Stimulated activated CD8-positive, alpha-beta memory T cell treated with anti-CD3 and anti-CD28 coated beads, Interleukin-7, amount 100 ng/mL, for 1 hour (primary cell): ENCODE results near the gene KCTD18.
A peak's percentile ranks its signal among the peaks of the same experiment; 100 is the strongest.

Source experiments
- DNase-seq, 2 donors: peaks; one replicate each; pipeline ENCODE4 v3.0.0-alpha.2; 2020; ENCODE audit warnings: low read depth in 2 of 2

Gene KCTD18

GRCh38 chr2:200509612-200510433, at the start of gene KCTD18:
Gene KCTD18 (minus strand): TSS chr2:200510068. CDS start chr2:200507016, 3,052 bp downstream.
- peak; percentile 80 to 82 for DNase-seq

GRCh38 chr2:200540793-200541192, 30.9 kb upstream of the KCTD18 start:
- DNase-seq, result no peak

- DNase-seq, result no peak
Measured at GRCh38 chr2:200538139-200538538, 28.3 kb upstream of the KCTD18 start.

GRCh38 chr2:200534572-200534971, 24.7 kb upstream of the KCTD18 start:
- no peak for DNase-seq

DNA sequence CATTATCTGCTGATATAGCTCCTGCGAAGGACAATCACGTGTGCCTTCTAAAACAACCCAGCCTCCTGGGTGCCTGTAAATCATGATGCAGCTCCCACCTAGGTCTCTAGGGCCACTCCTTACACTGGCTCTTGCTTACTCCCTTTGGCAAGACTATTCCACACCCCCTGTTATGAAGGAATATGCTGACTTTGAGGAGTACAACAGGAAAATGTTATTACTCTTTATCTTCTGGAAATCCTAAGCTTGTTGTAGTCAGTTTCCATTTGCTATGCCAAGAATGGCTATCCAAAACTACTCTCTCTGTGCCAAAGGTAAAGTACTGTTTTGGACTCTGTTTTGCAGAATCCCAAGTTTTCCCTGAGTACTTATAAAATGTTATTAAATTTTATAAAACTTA, 23.9 kb upstream of the KCTD18 start:
- DNase-seq, result no peak

DNA sequence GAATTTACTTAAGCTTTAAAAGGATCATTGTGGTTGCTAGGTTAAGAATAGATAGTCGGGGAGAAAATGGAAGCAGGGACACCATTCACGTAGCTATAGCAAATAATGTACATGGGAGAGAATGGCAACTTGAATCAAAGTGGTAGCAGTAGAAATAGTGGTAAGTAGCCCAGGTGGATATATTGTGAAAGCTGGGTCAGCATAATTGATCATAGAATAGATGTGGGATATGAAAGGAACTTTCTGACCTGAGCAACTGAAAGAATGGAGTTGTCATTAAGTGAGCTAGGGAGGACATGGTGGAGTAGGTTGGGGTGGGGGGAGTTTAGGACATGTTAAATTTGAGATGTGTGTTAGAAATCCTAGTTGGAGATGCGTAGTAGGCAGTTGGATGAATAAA, 18.4 kb upstream of the KCTD18 start:
- DNase-seq, result no peak

- peak; percentile 90 to 91 for DNase-seq
Measured at GRCh38 chr2:200525882-200526651, 16.2 kb upstream of the KCTD18 start, which contains the start of gene SGO2. Gene SGO2 (plus strand): TSS chr2:200526207. CDS start chr2:200532976, 6,769 bp downstream.

GRCh38 chr2:200525551-200525881, 15.6 kb upstream of the KCTD18 start:
- no peak for DNase-seq

GRCh38 chr2:200525066-200525465, 15.2 kb upstream of the KCTD18 start:
- DNase-seq, result no peak

DNA sequence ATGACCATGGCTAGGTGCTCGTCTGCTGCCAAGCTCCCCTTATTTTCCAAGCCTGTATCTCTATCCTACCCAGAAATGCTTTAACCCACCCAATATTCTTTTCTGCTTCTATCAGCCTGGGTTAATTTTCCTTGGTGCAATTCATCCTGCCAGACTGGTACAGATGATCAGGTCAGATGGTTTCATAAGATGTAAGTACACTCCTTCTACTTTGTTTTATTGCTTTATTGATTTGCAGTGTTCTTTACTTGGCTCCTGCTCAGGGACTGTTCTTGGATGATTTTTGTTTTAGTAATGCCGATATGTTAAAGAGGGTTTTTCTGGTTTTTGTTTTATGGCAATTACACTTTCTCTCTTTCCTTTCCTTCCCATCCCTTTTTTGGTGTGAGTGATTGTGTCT, 13.7 kb upstream of the KCTD18 start:
- DNase-seq, result no peak

DNA sequence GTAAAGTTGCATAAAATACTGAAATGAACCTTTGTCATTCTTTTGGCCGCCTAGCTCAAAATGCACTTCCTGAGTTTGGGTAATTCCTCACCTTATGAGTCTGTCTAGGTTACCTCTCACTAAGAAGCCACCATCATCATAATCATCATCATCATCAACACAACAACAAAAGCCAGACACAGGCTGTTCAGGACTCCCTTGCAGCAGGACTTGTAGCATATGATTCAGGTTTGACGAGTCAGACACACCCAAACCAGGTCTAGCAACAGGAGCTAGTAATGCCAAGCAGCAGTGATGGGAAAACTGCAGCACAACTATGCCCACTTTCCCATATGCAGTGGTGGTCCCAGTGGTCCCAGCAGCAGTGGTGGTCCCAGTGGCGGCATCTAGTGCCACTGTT, 13.3 kb upstream of the KCTD18 start:
- no peak for DNase-seq

DNA sequence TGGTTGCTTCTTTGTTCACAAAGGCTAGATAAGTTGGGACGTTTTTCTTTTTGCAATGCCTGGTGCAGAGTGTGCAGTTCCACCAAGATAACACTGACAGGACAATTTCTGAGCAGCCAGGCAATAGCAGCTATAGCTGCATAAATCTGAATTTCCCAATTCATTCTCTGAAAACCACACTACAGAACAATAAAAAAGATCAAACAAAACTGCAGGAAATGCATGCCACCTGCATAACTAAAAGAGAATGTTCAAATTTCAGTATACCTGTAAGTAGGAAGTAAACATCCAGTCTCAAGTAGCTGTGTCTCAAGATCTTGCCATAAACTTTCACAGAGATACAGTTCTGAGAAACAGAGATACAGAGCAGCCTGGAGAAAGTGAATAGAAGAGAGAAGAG, 5.3 kb upstream of the KCTD18 start:
- DNase-seq, result no peak

DNA sequence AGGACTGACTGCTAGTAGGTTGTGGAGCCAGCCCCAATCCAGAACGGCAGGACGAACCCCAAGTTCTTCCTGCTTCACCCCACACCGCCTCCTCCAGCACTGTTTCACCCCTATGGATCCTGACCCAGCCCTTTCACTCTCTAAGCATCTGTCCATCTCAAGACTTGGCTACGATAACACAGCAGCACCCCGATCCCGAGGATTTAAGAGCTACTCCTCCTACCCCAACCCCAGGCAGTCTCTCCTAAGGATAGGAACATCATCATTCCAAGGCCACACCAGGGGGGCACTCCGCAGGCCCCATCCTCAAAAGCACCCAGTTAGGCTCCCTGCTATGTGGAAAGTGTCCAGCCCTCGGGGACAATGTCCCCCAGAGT, 645 bp downstream of the KCTD18 start:
- no peak for DNase-seq

GRCh38 chr2:200507179-200507578, 2.7 kb downstream of the KCTD18 start:
- DNase-seq, result no peak

GRCh38 chr2:200506679-200507078, 3.2 kb downstream of the KCTD18 start:
- DNase-seq, result no peak

DNA sequence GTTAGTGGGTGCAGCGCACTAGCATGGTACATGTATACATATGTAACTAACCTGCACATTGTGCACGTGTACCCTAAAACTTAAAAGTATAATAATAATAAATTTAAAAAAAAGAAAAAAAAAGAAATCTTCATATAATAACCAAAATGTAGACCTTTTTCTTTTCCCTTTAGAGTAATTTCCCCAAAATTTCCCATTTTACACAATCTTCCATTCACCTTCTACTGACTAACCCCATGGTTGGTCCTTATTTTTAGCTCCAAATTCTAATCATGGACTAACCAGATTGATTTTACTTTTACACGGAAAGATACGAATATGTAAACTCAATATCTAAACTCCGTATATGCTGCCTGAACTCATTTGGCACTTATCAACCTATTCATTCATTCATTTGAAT, 7.7 kb downstream of the KCTD18 start:
- DNase-seq, result no peak

DNA sequence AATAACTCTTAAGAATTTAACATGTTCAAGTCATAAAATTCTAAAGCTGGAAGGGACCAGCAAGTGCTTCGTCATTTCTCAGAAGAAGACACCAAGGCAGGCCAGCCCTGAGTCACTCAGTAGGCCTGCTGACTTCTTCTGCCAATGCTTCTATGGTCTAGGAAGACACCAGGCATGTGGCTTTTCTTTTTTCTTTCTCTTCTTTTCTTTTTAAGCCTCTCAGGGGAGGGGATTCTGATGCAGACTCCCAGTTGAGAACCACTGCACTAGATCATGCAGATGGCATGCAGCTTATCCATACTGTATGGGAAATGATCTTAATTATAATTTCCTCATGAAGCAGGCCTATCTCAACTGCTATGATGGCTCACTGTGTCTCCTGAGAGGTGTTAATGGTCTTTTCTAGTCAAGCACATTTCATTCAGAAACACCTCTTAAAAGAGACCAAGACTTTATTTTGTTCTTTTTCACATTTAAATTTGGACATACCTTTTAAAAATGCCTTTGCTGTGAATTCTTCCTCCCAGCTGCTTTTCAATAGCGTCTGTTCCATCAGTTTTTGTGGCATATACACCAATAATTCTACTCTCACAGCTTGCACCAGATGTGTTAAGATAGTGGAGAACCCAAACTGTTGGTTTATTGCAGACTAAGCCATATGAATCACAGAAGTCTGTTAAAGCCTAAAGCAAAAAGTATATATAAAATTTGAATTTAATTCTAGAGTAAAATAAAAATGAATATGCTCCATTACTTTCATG, 11.3 kb downstream of the KCTD18 start:
- DNase-seq, result no peak

DNA sequence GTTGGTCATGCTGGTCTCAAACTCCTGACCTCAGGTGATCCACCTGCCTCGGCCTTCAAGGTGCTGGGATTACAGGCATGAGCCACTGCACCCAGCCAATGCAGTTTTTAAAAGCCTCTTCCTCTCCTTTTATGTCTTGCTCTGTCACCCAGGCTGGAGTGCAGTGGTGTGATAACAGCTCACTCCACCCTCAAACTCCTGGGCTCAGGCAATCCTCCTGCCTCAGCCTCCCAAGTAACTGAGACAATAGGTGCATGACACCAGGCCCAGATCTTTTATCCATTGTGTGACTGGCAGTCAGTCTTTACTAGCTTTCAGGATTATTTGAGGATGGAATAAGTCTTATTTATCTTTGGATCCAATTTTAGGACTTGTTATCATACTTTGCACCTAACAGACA, 13.2 kb downstream of the KCTD18 start:
- no peak for DNase-seq

- DNase-seq, result no peak
Measured at GRCh38 chr2:200494048-200494447, 15.8 kb downstream of the KCTD18 start.

DNA sequence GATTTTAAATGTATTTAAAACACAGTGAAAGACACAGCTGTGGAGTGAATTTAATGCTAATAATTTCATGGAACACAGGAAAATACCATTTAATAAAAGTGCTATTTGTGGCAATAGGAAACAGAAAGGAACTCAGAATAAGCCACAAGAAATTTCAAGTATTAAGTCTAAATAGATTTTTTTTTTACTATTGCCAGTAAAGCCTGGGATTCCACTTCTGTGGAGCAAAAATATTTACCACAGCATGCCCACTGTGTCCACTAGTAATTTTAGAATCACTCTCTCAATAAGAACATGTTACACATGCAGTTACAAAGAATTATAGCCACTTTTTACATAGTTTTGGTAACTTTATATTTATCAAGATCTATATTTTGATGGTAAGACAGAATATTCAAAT, 17.2 kb downstream of the KCTD18 start:
- no peak for DNase-seq

DNA sequence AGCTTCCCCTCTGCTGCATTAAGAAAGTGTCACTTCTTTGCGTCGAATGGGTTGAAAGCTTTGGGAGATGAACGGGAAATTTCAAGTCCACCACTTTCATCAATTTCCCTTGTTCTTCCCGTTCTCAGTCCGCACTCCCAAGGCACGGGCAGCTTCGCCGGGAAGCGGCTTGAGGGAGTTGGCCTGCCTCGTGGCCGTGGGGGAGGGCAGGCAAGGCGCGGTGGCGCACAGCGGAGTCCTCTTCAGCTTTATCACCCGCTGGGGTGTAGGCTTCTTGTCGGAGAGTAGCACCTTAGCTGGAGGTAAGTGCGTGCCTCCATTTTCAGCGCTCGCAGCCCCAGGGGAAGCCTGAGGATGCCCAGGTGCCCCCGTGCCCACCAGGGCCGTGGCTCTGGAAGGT, 19.9 kb downstream of the KCTD18 start:
- no peak for DNase-seq

DNA sequence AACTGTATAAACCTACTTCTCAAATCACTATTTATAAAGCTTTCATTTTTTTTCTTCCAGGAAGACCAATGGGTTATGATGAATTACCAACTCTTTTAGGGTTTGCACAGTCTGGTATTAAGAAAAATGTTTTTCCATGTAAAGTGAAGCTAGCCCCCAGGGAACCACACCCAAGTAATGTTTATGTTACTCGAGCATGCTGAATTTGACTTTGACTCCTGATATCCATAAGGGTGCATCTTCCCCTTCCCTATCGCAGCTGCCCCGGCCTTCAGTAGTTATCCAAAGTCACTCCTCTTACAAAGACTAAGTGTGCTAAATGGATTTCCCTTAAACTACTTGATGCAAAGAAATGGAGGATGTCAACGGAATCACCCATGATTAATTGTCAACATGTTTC, 21.7 kb downstream of the KCTD18 start:
- DNase-seq, result no peak

- no peak for DNase-seq
Measured at GRCh38 chr2:200486529-200486928, 23.3 kb downstream of the KCTD18 start.
